ENCODE measurements around the gene CXCL12.

DNA sequence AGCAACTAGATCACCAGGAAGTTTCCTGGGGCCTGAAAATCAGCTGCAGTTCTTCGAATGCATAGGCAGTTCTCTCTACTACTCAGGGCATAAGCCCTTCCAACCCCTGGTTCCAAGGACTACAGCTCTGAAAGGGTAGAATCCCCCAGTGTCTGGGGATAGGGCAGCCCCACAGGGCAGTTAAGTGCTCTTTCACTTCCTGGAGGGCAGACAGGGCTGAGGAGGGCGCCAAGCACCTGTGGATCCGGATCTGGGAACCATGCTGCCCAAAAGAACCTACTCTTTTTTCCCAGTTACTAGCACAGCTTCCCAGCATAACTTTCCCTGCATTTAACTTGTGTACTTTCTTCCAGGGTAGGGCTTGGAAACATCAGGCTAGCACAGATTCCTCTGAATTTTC, 41.1 kb downstream of the CXCL12 start:
- TF ChIP-seq, protein P1, sequence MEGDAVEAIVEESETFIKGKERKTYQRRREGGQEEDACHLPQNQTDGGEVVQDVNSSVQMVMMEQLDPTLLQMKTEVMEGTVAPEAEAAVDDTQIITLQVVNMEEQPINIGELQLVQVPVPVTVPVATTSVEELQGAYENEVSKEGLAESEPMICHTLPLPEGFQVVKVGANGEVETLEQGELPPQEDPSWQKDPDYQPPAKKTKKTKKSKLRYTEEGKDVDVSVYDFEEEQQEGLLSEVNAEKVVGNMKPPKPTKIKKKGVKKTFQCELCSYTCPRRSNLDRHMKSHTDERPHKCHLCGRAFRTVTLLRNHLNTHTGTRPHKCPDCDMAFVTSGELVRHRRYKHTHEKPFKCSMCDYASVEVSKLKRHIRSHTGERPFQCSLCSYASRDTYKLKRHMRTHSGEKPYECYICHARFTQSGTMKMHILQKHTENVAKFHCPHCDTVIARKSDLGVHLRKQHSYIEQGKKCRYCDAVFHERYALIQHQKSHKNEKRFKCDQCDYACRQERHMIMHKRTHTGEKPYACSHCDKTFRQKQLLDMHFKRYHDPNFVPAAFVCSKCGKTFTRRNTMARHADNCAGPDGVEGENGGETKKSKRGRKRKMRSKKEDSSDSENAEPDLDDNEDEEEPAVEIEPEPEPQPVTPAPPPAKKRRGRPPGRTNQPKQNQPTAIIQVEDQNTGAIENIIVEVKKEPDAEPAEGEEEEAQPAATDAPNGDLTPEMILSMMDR (IDR thresholded peaks at IDR 0.05; ENCODE audit: insufficient read depth, low read length), result no peak
- TF ChIP-seq POLR2AphosphoS5 (IDR thresholded peaks at IDR 0.05; ENCODE audit: low read depth), result no peak
- TF ChIP-seq GABPA (IDR thresholded peaks at IDR 0.05; ENCODE audit: low read depth), result no peak
- no peak for TF ChIP-seq SPI1 (IDR thresholded peaks at IDR 0.05; ENCODE audit: borderline replicate concordance, low read depth)
- TF ChIP-seq, protein P2, sequence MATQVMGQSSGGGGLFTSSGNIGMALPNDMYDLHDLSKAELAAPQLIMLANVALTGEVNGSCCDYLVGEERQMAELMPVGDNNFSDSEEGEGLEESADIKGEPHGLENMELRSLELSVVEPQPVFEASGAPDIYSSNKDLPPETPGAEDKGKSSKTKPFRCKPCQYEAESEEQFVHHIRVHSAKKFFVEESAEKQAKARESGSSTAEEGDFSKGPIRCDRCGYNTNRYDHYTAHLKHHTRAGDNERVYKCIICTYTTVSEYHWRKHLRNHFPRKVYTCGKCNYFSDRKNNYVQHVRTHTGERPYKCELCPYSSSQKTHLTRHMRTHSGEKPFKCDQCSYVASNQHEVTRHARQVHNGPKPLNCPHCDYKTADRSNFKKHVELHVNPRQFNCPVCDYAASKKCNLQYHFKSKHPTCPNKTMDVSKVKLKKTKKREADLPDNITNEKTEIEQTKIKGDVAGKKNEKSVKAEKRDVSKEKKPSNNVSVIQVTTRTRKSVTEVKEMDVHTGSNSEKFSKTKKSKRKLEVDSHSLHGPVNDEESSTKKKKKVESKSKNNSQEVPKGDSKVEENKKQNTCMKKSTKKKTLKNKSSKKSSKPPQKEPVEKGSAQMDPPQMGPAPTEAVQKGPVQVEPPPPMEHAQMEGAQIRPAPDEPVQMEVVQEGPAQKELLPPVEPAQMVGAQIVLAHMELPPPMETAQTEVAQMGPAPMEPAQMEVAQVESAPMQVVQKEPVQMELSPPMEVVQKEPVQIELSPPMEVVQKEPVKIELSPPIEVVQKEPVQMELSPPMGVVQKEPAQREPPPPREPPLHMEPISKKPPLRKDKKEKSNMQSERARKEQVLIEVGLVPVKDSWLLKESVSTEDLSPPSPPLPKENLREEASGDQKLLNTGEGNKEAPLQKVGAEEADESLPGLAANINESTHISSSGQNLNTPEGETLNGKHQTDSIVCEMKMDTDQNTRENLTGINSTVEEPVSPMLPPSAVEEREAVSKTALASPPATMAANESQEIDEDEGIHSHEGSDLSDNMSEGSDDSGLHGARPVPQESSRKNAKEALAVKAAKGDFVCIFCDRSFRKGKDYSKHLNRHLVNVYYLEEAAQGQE (IDR thresholded peaks at IDR 0.05; ENCODE audit: insufficient replicate concordance, low read depth), result no peak
